Measurements from ENCODE around the gene SKI.

Gene SKI

GRCh38 chr1:2356401-2356800, 128.3 kb downstream of the SKI start:
- H3K4me3 ChIP-seq (ENCODE audit: low read depth, low read length): no peak overlapping the region
- no peak for DNase-seq (ENCODE audit: low read depth)
- no peak for TF ChIP-seq CTCF (conservative IDR thresholded peaks at IDR 0.05; ENCODE audit: low read depth, low read length)

- H3K4me3 ChIP-seq (ENCODE audit: low read depth, low read length): no peak overlapping the region
- no peak for TF ChIP-seq CTCF (conservative IDR thresholded peaks at IDR 0.05; ENCODE audit: low read depth, low read length)
- no peak for DNase-seq (ENCODE audit: low read depth)
Measured at GRCh38 chr1:2356911-2357845, 129.1 kb downstream of the SKI start.

- no peak for TF ChIP-seq CTCF (conservative IDR thresholded peaks at IDR 0.05; ENCODE audit: low read depth, low read length)
Measured at GRCh38 chr1:2358072-2358471, 130.0 kb downstream of the SKI start.

GRCh38 chr1:2358651-2359640, 130.8 kb downstream of the SKI start:
- no peak for TF ChIP-seq CTCF (conservative IDR thresholded peaks at IDR 0.05; ENCODE audit: low read depth, low read length)
- DNase-seq (ENCODE audit: low read depth): no peak
- H3K4me3 ChIP-seq (ENCODE audit: low read depth, low read length): no peak overlapping the region

More at GRCh38 chr1:2358072-2358471, 130.0 kb downstream of the SKI start:
- DNase-seq (ENCODE audit: low read depth): no peak
- H3K4me3 ChIP-seq (ENCODE audit: low read depth, low read length): no peak overlapping the region

Data from choroid plexus epithelial cell (primary cell).